ENCODE measurements around the gene FRMD4B. TPM values are rescaled to one million over a fixed set of nuclear protein-coding genes. Genes with fewer than 3 reads are reported as not detected.

The FRMD4B gene
- total and polyA plus RNA-seq, 10 of the 15 experiments (the other 5 are each of a cell fraction or from before 2014, with no cell fraction given): 3.9 to 11.4 (median 8.0) TPM

- TF ChIP-seq FOXM1 (IDR thresholded peaks at IDR 0.05; ENCODE audit: low read depth, low read length) (no peak), RFX5 (IDR thresholded peaks at IDR 0.05; ENCODE audit: low read depth, low read length) (no peak), GATAD2B (conservative IDR thresholded peaks at IDR 0.05; ENCODE audit: low read depth) (no peak), CUX1 (IDR thresholded peaks at IDR 0.05; ENCODE audit: insufficient replicate concordance, low read depth, low read length) (no peak), ETV6 (conservative IDR thresholded peaks at IDR 0.05 in 1 of 2, IDR thresholded peaks at IDR 0.05 in 1 of 2; ENCODE audit: borderline replicate concordance in 1 of 2, low read depth in 1 of 2) (no peak), STAT1 (conservative IDR thresholded peaks at IDR 0.05) (no peak)
Measured at GRCh38 chr3:69166446-69166845, 219.4 kb downstream of the FRMD4B start (continued).

- ChIA-PET POLR2A (interaction anchor here (1.1 to 1.3 kb wide), 2 partner anchors 71 to 141 kb away, joined by 4 read pairs; no protein-coding TSS in a partner anchor), RAD21 (ENCODE audit: unreplicated experiment) (interaction anchor here (1.1 to 12.5 kb wide), 5 partner anchors 68 to 262 kb away, joined by 3 to 379 read pairs (median 4); no protein-coding TSS in a partner anchor), SMC1A (ENCODE audit: uncharacterized antibody, unreplicated experiment) (interaction anchor here (0.7 to 9.9 kb wide), 19 partner anchors 9 to 260 kb away, joined by 3 to 505 read pairs (median 4); no protein-coding TSS in a partner anchor), CTCF (interaction anchor here (0.6 to 10.0 kb wide), 9 partner anchors 12 to 260 kb away, joined by 3 to 625 read pairs (median 4); no protein-coding TSS in a partner anchor)
- DNase-seq (ENCODE audit: low read depth, low spot score) (no peak), FAIRE-seq (no peak), ATAC-seq (no peak)
- Histone ChIP-seq H3K4me1 (ENCODE audit: control insufficient read depth, insufficient read depth, low read length) (no peaks in the 10 kb centered on the region), H4K20me1 (ENCODE audit: control insufficient read depth, insufficient read depth) (no peaks in the 10 kb centered on the region), H3K9me3 (replicated peaks; ENCODE audit: control insufficient read depth, insufficient read depth, low read length) (no peaks in the 10 kb centered on the region), H3K4me2 (ENCODE audit: control insufficient read depth, insufficient read depth) (no peak overlapping the region), H3K27me3 (replicated peaks in 1 of 2; ENCODE audit: control insufficient read depth in 2 of 2, insufficient read depth in 2 of 2, low read length in 1 of 2) (no peaks in the 10 kb centered on the region), H3K4me3 (no peak overlapping the region), H3K79me2 (ENCODE audit: control insufficient read depth, insufficient read depth, low read length) (no peaks in the 10 kb centered on the region), H3K36me3 (ENCODE audit: control insufficient read depth in 2 of 2, insufficient read depth in 2 of 2, low read length in 1 of 2) (no peaks in the 10 kb centered on the region), H2AFZ (ENCODE audit: control insufficient read depth, low read depth, low read length) (no peak overlapping the region), H3K27ac (ENCODE audit: control insufficient read depth, insufficient read depth) (no peak overlapping the region), H3K9ac (ENCODE audit: control insufficient read depth, insufficient read depth, low read length) (no peak overlapping the region)
- in situ Hi-C loops (cut with MboI): loop anchor here (25.0 kb wide), 1 partner anchor 772 kb away; no protein-coding TSS in a partner anchor
- no TSS peak for BruUV-seq (replicated peaks)
- whole genome bisulfite sequencing (ENCODE audit: insufficient coverage, insufficient replicate concordance, low lambda C conversion rate, missing lambda C conversion rate): 25% methylated on average over 4 of the region's 4 CpGs
- intact Hi-C loops (cut with micrococcal nuclease; ENCODE audit: unreplicated experiment): no loop called here
- TF ChIP-seq HDAC6 (IDR thresholded peaks at IDR 0.05; ENCODE audit: unreplicated experiment) (no peak), HDGF (IDR thresholded peaks at IDR 0.05) (no peak), IRF4 (IDR thresholded peaks at IDR 0.05; ENCODE audit: low read depth, low read length) (no peak), RBBP5 (conservative IDR thresholded peaks at IDR 0.05) (no peak), TCF3 (IDR thresholded peaks at IDR 0.05; ENCODE audit: borderline replicate concordance, insufficient read depth, low read depth, low read length) (no peak), ZBTB33 (IDR thresholded peaks at IDR 0.05) (no peak), PAX8 (IDR thresholded peaks at IDR 0.05) (no peak), JUND (IDR thresholded peaks at IDR 0.05; ENCODE audit: low read depth, low read length) (no peak), JUNB (IDR thresholded peaks at IDR 0.05) (no peak), ATF3 (IDR thresholded peaks at IDR 0.05; ENCODE audit: borderline replicate concordance, extremely low read depth, low read depth, low read length) (no peak), ESRRA (IDR thresholded peaks at IDR 0.05; ENCODE audit: low read length) (no peak)
Measured at GRCh38 chr3:69165744-69166143, 220.1 kb downstream of the FRMD4B start.
